GM18867 (cell line): ENCODE results near the gene GOLGA2.
A peak's percentile ranks its signal among the peaks of the same experiment; 100 is the strongest.

Source experiments
- ATAC-seq: cut with Tn5 transposase; IDR thresholded peaks from one replicate; pipeline ENCODE4 v1.9.1; 2021; ENCODE audit warnings: mild to moderate bottlenecking, moderate library complexity; ENCODE audit not compliant: unreplicated experiment

The GOLGA2 gene, protein sequence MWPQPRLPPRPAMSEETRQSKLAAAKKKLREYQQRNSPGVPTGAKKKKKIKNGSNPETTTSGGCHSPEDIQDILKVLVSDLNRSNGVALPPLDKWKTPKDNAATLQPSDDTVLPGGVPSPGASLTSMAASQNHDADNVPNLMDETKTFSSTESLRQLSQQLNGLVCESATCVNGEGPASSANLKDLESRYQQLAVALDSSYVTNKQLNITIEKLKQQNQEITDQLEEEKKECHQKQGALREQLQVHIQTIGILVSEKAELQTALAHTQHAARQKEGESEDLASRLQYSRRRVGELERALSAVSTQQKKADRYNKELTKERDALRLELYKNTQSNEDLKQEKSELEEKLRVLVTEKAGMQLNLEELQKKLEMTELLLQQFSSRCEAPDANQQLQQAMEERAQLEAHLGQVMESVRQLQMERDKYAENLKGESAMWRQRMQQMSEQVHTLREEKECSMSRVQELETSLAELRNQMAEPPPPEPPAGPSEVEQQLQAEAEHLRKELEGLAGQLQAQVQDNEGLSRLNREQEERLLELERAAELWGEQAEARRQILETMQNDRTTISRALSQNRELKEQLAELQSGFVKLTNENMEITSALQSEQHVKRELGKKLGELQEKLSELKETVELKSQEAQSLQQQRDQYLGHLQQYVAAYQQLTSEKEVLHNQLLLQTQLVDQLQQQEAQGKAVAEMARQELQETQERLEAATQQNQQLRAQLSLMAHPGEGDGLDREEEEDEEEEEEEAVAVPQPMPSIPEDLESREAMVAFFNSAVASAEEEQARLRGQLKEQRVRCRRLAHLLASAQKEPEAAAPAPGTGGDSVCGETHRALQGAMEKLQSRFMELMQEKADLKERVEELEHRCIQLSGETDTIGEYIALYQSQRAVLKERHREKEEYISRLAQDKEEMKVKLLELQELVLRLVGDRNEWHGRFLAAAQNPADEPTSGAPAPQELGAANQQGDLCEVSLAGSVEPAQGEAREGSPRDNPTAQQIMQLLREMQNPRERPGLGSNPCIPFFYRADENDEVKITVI

DNA sequence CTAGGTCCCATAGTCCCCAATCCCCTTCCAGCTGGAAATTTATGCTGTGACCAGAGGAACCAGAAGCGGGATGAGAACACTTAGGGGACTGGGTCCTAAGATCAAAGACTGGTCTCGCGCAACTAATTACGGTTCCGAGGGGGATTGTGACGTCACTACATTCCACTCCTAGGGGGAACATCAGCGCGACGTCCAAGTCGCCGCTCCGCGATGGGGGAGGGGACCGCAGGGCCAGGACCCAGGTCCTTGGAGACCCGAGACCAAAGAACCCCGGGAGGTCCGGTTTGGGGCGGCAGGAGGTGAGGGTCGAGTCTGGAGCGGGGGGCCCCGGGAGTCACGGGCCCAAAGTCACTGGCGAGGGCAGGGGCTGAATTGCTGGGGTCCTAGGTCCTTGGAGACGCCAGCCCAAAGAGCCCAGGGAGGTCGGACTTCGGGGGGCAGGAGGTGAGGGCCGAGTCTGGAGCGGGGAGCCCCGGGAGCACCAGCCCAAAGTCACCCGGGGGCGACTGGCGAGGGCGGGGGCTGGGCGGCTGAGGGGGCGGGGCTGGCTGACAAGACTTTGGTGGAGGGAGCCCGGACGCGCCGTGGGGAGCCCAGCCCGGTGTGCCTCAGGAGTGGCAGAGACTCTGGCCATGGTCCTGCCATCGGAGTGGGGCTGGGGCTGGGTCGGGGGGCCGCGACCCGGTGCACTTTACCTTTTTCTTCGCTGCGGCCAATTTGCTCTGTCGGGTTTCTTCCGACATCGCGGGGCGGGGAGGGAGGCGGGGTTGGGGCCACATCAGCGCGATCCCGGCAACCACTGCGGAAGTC lies at the start of gene GOLGA2:
GOLGA2 (minus strand) TSS at position 810 of the 810 bp plus-strand sequence; CDS start at position 779, 31 bp downstream.
- peak; percentile 52 for ATAC-seq

DNA sequence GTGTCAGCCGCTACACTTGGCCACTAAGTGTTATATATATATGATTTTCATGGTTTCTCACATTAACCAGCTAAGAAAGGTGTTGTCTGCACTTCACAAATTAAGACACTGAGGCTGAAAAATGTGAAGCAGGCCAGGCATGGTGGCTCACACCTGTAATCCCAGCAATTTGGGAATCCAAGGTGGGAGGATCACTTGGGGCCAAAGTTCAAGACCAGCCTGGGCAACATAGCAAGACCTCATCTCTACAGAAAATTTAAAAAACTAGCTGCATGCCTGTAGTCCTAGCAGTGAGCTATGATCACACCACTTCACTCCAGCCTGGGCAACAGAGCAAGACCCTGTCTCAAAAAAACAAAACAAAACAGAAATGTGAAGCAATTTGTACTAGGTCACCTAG lies 48.6 kb upstream of the GOLGA2 start:
- ATAC-seq, result no peak

DNA sequence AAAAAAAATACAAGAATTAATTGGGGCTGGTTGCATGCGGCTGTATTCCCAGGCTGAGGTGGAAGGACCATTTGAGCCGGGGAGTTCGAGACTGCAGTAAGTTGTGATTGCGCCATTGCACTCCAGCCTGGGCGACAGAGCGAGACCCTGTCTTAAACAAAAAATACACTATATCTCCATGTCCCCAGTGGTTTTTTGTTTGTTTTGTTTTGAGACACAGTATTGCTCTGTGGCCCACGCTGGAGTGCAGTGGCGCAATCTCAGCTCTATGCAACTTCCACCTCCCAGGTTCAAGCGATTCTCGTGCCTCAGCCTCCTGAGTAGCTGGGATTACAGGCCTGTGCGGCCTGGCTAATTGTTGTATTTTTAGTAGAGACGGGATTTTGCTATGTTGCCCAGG lies 48.0 kb upstream of the GOLGA2 start:
- no peak for ATAC-seq

DNA sequence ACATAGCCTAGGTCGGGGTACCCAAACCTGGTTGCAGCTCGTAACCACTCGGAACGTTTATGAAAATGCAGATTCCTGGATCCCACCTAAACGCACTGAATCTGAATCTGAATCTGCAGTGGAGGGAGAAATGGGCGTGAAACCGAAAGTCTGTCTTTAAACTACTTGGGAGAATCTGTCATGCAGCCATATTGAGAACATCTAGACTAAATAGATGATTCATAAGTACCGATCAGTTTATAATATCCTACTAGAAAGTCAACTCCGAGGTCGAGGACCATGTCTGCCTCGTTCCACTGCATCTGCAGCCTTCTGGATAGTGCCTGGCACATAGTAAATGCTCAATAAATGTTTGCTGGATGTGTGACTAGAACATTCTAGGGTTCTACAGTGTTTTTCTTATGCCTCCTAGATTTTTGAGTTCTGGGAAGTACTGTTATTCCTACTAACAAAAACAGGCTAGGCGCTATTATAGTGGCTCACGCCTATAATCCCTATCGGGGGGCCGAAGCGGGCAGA lies 47.5 kb upstream of the GOLGA2 start:
- no peak for ATAC-seq

DNA sequence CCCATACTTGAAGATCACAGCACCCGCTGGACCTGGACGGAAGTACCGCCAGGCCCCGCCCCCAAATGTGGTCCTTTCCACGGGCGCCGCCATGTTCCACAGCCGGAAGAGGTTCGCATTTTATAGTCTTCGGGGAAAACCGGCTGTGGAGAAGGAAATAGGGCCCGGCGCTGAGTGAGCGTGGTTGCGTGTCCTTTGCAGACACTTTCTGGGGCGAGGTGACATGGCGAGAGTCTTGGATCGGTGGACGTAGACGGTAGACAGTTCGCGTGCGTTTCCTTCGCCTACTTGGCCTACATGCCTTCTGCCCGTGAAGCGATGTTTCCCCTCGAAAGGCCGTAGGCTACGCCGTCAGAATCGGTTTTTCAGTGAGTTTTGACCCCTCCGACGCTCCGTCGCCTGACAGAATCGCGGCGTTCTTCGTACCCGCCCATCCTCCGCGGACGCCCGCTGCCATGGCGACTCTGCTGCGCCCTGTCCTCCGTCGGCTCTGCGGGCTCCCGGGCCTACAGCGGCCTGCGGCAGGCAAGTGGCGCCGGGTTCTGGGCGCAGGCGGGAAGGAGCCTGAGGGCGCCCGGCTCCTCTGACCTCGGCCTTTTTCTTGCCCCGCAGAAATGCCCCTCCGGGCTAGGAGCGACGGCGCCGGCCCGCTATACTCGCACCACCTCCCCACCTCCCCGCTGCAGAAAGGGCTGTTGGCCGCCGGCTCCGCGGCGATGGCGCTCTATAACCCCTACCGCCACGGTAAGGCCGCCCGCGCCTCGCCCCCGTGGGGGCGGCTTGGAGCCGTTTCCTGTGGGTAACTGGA lies 46.8 kb upstream of the GOLGA2 start, which contains the start of the genes COQ4 and TRUB2:
COQ4 (plus strand) TSS at position 436 of the 808 bp plus-strand sequence; CDS start at position 456, 20 bp downstream.
TRUB2 (minus strand) TSS at position 44 of the 808 bp plus-strand sequence; CDS start at position 5, 39 bp downstream.
- peak; percentile 78 for ATAC-seq

DNA sequence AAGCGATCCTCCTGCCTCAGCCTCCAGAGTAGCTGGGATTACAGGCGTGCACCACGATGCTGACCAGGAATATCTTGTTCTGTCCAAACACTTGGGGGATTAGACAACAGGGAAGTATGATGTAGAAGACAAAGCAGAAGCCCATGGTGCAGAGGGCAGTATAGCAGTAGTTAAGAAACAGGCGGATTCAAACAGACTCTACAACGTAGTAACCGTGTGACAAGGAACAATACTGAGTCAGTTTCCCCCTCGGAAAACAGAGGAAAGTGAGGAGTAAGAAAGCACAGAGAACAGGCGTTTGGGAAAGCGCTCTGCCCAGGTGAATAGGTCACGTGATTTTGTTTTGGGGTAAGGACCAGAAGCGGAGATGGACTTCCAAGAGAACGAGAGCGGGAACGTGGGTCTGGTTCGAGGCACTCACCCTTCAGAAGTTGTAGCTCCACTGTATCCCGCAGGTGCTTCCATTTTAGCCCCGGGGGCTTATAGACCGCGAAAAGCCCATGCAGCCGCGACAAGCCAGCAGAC lies 46.1 kb upstream of the GOLGA2 start:
- no peak for ATAC-seq

DNA sequence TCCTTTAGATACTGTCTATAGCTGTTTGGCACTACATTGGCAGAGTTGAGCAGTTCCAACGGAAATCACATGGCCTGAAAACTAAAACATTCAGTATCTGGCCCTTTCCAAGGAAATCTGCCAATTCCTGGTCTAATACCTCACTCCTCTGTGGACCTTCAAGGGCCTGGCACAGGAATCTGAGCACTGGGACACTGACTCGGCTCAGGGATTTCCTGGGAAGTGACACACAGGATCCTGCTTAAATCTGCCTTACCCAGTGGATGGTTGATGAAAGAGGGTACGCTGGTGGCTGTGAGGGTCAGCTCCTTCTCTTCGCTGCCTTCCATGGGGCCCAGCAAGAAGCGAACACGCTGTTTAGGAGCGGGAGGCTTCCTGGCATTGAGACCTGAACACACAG lies 45.5 kb upstream of the GOLGA2 start:
- ATAC-seq, result no peak

DNA sequence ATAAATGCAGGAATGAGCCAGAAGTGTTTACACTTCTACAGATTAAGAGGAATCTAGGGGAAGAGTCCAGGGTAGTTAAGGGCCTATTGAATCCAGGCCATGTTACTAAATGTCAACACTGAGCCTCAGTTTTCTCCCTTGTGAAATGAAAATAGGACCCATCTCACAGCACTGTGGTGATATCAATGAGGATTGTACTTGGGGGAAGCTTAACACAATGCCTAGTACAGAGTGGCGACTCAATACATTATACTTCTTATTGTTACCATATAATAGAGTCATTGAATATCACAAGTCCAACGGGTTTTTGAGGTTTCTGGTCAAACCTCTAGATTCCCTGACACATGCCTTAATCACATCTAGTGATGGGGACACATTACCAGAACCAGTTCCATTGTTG lies 41.8 kb upstream of the GOLGA2 start:
- no peak for ATAC-seq

DNA sequence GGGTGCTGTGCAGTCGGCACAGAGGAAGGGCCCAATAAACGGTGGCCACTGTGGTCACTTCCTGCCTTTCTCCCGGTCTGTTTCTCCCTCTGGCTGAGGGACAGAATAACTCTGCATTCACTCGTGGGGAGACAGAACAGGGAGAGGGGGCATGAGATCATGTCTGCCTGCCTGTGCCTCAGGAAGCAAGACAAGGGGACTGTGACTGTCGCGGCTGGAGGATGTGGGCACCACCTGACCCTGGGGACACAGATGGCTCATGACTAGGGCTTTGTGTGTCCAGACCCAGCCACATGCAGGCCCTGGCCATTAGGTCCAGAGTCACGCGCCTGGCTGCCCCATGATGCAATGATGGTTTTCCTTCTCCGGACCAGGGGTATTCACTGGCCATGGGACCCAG lies 40.6 kb upstream of the GOLGA2 start:
- ATAC-seq, result no peak

DNA sequence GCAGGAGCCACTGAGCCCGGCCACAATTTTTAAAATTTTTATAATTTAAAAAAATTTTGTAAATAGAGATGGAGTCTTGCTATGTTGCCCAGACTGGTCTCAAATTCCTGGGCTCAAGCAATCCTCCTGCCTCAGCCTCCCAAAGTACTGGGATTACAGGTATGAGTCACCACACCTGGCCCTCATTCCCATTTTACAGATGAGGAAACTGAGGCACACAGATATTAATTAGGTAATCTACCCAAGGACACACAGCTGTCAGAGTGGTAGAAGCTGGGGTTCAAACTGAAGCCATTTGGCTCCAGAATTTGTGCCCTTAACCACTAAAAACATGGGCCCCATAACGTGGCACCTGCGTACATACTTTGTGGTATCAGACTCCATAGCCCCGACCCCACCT lies 38.9 kb upstream of the GOLGA2 start:
- ATAC-seq, result no peak

DNA sequence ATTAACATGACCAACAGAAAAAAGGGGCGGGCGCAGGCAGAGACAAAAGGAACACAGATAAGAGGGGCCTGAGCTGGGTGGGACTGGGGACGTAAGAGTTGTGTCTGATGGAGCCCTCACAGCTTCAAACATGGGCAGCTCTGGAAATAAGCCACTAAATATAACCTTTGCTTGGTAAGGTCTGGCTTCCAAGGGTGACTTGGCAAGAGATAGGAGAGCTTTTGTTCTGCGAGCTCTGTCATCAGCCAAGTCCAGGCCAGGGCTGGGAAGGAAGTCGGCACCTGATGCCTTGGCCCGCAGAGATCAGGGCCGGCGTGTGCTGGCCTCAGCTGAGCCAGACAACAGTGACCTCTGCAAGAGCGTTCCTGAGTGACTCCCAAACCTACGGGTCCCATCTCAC lies 34.7 kb upstream of the GOLGA2 start:
- ATAC-seq, result no peak

DNA sequence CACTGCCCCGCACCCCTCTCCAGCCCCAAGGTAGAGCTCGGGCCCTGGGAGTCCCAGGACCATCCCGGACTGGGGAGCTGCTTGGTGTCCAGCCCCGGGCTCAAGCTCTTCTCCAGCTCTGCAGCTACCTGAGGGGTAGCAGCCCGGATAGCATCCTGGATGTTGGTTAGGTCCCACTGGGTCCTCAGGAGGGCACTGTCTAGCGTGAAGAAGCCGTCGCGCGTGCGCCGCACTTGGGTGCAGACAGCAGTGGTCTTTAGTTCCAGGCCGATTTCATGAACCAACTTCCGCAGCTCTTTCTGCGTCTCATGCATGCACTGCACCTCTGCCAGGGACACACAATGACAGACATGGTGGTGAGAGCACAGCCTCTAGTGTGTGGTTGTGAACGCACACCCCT lies 33.7 kb upstream of the GOLGA2 start:
- no peak for ATAC-seq

DNA sequence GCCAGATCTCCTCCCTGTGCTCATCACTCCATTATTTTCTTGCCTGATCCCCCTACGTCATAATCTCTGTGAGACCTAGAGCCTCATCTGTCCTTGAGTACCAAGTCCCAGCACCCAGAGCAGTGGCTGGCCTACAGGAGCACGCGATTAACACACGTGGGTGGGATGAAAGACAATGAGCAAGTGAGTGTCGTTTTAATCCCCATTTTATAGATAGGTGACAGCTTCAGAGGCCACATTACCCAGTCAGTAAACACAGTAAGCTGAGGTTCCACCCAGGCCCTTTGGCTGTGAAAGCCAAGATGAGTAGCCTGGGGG lies 29.1 kb upstream of the GOLGA2 start:
- ATAC-seq, result no peak

DNA sequence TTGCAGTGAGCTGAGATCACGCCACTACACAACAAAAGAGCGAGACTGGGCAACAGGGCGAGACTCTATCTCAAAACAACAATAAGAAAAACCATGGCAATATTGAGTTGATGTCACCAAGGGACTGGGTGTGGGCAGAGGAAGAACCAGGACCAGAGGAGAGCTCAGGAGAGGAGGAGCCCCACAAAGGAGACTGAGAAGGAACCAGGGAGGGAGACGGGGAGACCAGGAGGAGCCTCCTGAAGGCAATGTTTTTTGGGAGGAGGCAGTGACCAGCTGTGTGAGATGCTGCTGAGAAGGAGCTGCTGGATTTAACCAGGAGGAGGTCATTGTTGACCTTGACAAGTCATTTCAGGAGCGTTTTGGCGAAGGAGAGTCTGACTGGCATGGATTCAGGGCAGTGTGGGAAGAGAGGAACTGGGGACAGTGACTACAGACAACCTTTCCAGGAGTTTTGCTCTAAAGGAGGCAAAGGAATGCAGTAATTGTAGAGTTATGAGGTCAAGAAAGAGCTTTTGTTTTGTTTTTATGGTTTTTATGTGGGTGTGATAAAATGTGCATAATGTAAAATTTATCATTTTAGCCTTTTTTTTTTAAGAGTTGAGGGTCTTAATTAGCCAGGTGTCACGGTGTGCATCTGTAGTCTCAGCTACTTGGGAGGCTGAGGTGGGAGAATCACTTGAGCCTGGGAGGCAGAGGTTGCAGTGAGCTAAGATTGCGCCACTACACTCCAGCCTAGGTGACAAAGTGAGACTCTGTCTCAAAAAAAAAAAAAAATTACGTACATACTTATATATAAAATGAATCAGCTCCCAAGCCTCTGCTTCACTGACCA lies 28.5 kb upstream of the GOLGA2 start:
- ATAC-seq, result no peak

DNA sequence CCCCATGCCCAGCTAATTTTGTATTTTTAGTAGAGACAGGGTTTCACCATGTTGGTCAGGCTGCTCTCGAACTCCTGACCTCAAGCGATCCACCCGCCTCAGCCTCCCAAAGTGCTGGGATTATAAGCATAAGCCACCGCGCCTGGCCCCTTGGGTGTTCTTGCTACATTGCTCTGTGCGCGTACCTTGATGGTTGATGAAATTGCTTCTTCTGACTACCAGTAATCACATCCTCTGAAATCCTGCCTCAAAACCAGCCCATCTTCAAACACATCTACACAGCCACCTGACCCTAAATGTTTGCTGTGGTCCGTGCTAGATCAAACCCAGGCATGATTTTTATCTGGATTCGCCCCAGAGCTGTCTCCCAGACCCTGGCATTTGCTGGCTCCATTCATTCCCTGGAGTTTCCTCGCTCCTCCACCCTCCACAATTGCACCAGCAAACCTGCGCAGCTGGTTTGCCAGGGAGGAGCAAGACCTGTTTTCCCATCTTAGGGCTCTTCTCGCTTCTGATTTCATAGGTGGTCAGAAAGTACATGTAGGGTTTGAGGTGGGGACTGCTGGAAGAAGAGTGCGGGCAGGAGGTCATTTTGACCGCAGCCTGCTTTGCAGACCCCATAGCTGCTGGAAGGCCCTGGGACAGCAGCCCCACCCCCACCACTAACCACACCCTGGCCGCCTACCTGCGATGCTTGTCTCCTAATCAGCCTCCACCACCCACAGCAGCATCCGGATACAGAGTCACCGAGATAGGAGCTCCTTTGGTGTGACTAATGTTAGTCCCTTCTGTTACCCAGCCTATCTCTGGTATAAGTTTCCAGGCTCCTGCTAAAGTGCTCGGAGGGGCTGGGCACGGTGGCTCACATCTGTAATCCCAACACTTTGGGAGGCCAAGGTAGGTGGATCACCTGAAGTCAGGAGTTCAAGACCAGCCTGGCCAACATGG lies 23.0 kb upstream of the GOLGA2 start:
- ATAC-seq, result no peak

DNA sequence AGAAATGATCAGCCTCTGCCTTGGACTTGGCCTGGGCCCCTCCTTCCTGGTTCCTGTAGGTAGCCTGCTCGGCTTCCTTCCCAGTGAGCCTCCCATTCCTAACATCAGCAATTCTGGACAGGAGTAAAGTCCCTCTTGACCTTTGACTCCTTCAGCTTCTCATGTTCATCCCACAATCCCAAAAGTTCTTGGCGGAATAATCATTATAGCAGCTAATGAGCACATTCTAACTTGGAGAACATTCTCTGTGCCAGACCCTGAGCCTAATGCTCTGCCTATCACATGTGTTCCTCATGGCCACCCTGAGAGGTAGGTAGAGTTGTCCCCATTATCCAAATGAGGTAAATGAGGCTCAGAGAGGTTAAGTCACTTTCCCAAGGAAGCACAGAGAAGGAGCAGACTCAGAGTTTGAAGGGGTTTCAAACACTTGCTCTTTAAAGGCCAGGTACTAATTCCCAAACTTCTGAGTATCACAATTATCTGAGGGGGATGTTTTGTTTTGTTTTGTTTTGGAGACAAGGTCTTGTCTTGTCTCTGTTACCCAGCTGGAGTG lies 21.5 kb upstream of the GOLGA2 start:
- ATAC-seq, result no peak
